Esophagus muscularis mucosa (tissue), 3 donors: ENCODE results near the gene OR10AD1.

Source experiments
- POLR2A ChIP-seq: fragments of 450-650 bp; IDR thresholded peaks from one replicate; pipeline ENCODE4 v1.6.1; 2017; ENCODE audit warnings: antibody characterized with exemption, moderate library complexity, mild to moderate bottlenecking, low read depth
- POLR2AphosphoS5 ChIP-seq, 2 donors: sonication (generic); formaldehyde crosslinking; IDR thresholded peaks; one replicate each; pipeline ENCODE4 v1.6.1; 2017; ENCODE audit warnings: antibody characterized with exemption in 2 of 2
- TF ChIP-seq, protein P1 (sequence below), 3 experiments: fragments of 200-600 bp in 2 of 3; fragments of 450-650 bp in 1 of 3; sonication (generic) in 2 of 3; IDR thresholded peaks; one replicate each; pipeline ENCODE4 v1.5.1; 2017 to 2019; ENCODE audit warnings: antibody characterized with exemption in 3 of 3, mild to moderate bottlenecking in 2 of 3, moderate library complexity in 1 of 3

- TF ChIP-seq POLR2A (no peak), POLR2AphosphoS5 (IDR thresholded peaks at IDR 0.05) (no peak)
- TF ChIP-seq, protein P1, sequence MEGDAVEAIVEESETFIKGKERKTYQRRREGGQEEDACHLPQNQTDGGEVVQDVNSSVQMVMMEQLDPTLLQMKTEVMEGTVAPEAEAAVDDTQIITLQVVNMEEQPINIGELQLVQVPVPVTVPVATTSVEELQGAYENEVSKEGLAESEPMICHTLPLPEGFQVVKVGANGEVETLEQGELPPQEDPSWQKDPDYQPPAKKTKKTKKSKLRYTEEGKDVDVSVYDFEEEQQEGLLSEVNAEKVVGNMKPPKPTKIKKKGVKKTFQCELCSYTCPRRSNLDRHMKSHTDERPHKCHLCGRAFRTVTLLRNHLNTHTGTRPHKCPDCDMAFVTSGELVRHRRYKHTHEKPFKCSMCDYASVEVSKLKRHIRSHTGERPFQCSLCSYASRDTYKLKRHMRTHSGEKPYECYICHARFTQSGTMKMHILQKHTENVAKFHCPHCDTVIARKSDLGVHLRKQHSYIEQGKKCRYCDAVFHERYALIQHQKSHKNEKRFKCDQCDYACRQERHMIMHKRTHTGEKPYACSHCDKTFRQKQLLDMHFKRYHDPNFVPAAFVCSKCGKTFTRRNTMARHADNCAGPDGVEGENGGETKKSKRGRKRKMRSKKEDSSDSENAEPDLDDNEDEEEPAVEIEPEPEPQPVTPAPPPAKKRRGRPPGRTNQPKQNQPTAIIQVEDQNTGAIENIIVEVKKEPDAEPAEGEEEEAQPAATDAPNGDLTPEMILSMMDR (IDR thresholded peaks at IDR 0.05), result no peak
These were observed 44.3 kb upstream of the OR10AD1 start for GRCh38 chr12:48247181-48247966.
